GM10248 (cell line): Measurements from ENCODE around the gene TMEM238L.
A peak's percentile ranks its signal among the peaks of the same experiment; 100 is the strongest.

Source experiments
- CTCF ChIA-PET: fragments of 300-600 bp; sonication (Branson Sonifier 250); formaldehyde crosslinking; extraction: SDS; loops from one replicate; lab custom pipeline; 2021; ENCODE audit warnings: antibody characterized with exemption; lab: Yijun Ruan, JAX
- POLR2A ChIA-PET: fragments of 350-650 bp; sonication (Branson Sonifier 250); formaldehyde crosslinking; extraction: SDS; loops from one replicate; lab custom pipeline; 2020; ENCODE audit warnings: antibody characterized with exemption; lab: Yijun Ruan, JAX
- DNase-seq: peaks from one replicate; pipeline ENCODE4 v3.0.0; 2012; ENCODE audit errors: extremely low spot score
- TF ChIP-seq, protein P1 (sequence below): IDR thresholded peaks from 2 replicates; pipeline ENCODE4 v1.5.1; 2012; ENCODE audit warnings: mild to moderate bottlenecking, low read depth; ENCODE audit errors: extremely low read depth, missing control alignments, control extremely low read depth

Gene TMEM238L

DNA sequence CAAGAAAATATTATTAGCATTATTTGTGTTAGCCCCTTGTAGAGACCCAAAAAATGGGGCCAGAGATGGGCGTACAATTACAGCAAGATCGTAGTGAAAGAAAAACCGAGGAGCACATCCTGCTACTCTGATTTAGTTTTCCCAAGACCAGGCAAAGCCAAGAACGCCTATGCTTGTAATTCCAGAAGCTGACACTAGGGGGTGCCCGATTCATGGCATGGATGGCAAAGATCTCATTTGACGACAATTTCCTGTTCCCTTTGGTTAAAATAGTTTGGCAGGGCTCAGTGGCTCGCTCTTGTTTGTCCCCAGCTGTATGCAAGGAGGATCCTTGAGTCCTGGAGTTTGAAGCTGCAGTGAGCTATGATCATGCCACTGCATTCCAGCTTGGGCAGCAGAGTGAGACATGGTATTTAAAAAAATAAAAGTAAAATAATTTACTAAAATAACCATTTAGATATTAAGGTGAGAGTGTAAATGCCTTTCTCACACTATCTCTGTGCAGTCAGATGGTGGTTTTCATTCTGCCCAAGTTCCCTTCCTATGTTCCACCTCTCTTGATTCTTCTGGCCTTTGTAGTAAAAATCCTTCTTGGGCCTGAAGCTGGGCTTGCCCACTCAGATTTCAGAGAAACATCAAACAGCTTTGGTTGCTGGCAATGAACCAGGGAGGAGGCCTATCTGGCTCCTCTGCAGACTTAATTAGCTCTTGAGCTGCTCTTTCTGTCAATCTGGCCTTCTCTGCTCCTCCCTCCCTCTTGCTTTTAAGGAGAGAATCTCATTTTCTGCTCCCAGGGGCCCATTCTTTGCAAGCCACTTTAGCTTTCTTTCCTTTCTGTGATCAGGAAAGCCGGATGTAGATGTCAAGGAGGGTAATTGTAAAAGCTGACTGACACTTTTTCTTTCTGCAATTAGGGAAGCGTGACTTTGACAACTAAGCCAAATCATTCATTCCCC is 31.2 kb downstream of the TMEM238L start:
- ChIA-PET POLR2A (no interaction called here), CTCF (interaction anchor here (0.8 to 1.6 kb wide), 8 partner anchors 10 to 103 kb away, joined by 3 to 4 read pairs (median 3); no protein-coding TSS in a partner anchor)
- DNase-seq, result no peak
- TF ChIP-seq, protein P1, sequence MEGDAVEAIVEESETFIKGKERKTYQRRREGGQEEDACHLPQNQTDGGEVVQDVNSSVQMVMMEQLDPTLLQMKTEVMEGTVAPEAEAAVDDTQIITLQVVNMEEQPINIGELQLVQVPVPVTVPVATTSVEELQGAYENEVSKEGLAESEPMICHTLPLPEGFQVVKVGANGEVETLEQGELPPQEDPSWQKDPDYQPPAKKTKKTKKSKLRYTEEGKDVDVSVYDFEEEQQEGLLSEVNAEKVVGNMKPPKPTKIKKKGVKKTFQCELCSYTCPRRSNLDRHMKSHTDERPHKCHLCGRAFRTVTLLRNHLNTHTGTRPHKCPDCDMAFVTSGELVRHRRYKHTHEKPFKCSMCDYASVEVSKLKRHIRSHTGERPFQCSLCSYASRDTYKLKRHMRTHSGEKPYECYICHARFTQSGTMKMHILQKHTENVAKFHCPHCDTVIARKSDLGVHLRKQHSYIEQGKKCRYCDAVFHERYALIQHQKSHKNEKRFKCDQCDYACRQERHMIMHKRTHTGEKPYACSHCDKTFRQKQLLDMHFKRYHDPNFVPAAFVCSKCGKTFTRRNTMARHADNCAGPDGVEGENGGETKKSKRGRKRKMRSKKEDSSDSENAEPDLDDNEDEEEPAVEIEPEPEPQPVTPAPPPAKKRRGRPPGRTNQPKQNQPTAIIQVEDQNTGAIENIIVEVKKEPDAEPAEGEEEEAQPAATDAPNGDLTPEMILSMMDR, result peak; percentile 55

DNA sequence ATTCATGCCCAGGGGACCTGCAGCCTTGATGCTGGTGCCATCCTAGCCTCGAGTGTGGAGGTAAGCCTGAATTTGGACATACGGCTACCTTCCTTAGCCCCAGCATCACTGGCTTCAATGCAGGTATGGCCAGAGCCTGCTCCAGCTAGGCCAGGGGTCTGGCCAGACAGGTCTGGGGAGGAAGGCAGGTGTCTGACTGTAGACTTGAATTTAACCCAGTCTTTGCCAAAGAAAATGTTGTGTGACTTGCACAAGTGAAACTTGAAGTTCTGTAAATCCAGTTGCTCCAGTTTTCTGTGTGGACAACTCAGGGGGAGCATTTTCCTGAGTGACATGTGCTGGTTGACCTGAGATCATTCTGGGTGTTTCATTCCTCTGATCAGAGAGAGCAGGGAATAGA is 32.8 kb downstream of the TMEM238L start:
- TF ChIP-seq, protein P1, result no peak
- DNase-seq, result no peak
- ChIA-PET CTCF (no interaction called here), POLR2A (no interaction called here)

DNA sequence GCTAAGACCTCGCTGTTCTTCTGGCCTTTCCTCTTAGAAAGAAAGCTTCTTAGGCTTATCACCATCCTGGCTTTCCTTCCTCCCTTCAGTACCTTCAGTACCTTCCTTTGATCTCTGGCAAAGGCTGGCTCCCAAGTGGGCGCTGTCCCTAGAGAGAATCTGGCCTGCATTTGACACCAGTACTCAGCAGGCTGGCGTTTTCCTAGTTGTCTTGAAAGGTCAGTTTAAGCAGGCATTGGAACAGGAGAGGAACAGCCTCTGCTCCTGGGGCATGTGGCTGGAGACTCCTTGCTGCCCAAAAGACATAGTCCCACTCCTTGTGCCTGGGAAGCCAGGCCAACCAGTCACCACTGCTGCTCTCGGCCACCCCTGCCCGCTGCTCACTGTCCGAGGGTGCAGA is 34.1 kb downstream of the TMEM238L start:
- DNase-seq, result no peak
- ChIA-PET POLR2A (no interaction called here), CTCF (interaction anchor here (1.1 kb wide), 1 partner anchor 20 kb away, joined by 3 read pairs; no protein-coding TSS in a partner anchor)
- TF ChIP-seq, protein P1, result no peak

DNA sequence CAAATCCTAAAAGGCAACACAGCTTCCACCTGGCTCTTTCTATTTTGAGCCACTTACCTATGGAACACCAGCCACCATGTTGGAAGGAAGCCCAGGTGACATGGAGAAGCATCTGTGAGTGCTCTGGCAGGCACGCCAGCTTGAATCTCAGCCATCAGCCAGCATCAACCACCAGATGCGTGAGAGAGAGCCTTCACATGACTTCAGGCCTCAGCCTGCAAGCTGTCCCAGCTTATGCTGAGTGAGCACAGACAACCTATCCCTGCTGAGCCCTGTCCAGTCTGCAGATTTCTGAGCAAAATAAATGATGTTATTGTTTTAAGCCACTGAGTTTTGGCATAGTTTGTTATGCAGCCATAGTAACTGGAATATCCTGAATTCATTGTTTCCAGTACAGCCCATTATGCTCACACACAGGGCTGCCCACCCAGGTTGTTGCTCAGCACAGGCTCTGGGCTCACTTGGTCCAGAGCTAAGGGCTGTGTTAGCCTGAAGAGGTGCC is 35.1 kb downstream of the TMEM238L start:
- no peak for DNase-seq
- TF ChIP-seq, protein P1, result no peak
- CTCF ChIA-PET, result interaction anchor here (1.1 kb wide), 1 partner anchor 21 kb away, joined by 3 read pairs; no protein-coding TSS in a partner anchor
- POLR2A ChIA-PET, result no interaction called here

DNA sequence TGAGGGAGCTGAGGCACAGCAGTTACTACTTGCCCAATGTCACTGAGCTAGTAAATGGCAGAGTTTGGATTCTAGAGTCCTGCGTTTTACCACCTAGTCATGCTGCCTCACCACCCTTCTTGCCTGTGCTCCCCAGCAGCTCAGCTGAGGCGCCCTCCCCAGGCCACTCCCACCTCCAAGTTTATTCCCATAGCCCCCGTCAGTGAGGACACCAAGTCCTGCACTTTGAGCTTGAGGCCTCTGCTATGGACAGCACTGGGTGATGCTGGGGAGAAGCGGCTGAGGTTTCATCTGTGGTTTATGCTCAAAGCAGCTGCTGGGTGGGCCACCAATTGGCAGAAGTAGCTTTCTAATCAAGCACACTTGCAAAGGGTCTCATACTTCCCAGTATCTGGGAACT is 36.7 kb downstream of the TMEM238L start:
- CTCF ChIA-PET, result interaction anchor here (0.8 kb wide), 1 partner anchor 10 kb away, joined by 3 read pairs; no protein-coding TSS in a partner anchor
- TF ChIP-seq, protein P1, result no peak
- no peak for DNase-seq
- POLR2A ChIA-PET, result no interaction called here

DNA sequence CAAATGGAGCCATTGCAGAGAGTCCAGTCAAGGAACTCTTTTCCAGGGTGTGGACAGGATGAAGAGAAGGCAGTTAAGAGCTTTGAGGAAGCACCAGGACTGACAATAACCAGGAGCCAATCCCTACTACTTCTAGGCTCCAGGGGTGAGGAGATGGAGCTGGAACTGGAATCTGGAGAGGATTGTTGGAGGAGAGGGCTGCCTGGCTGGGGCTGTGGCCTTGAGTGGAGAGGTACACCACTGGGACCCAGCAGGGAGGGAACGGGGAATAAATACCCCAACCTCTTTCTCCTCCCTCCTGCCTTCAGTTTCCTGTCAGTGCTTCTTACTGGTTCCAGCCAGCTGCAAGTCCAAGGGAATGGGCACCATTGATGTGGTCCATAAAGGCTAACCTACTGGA is 41.9 kb downstream of the TMEM238L start:
- TF ChIP-seq, protein P1, result no peak
- DNase-seq, result no peak
- ChIA-PET POLR2A (no interaction called here), CTCF (interaction anchor here (1.2 to 1.5 kb wide), 4 partner anchors 11 to 130 kb away, joined by 3 to 4 read pairs (median 4); no protein-coding TSS in a partner anchor)
